ENCODE data around the gene ARHGEF17. TPM values are rescaled to one million over a fixed set of nuclear protein-coding genes. Genes with fewer than 3 reads are reported as not detected.

ARHGEF17 gene
- total RNA-seq, 1 experiment from 2014 or later: not detected

- Histone ChIP-seq H3K79me2 (ENCODE audit: low read length) (no peaks in the 10 kb centered on the region), H3K4me1 (ENCODE audit: low read length) (peaks cover 14% of the 10 kb centered on the region), H3K4me2 (ENCODE audit: low read depth, low read length, poor library complexity, severe bottlenecking) (no peak overlapping the region), H3K27me3 (ENCODE audit: low read length) (no peaks in the 10 kb centered on the region), H3K4me3 (ENCODE audit: low read length) (no peak overlapping the region), H4K20me1 (ENCODE audit: insufficient read depth, low read depth, low read length) (no peaks in the 10 kb centered on the region), H3K27ac (ENCODE audit: low read length) (no peak overlapping the region), H3K9ac (ENCODE audit: low read length) (no peak overlapping the region), H2AFZ (ENCODE audit: low read length) (no peak overlapping the region), H3K9me2 (replicated peaks; ENCODE audit: insufficient read depth, low read length) (no peaks in the 10 kb centered on the region), H3K36me3 (ENCODE audit: insufficient read depth, low read length) (no peaks in the 10 kb centered on the region), H3K9me3 (ENCODE audit: low read length) (no peaks in the 10 kb centered on the region)
- no peak for DNase-seq
Measured at GRCh38 chr11:73311394-73311869, 3.4 kb downstream of the ARHGEF17 start.

DNA sequence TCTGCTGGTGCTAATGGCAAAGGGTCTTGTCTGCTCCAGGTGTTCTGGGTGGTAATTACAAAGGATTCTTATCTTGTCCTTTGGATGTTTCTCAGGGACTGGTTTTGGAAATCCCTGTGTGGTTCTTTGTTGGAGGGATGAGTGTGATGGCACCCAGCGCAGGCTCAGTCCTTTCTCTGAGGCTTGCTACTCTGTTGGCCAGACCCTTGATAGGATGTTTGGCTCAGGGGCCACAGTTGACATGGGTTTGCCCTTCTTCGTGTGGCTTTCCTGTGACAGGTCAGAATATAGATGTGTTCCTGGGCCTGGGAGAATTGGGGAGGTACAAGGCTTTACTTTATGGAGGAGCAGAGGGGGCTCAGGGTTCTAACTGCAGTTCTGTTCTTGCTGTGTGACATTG lies 4.0 kb downstream of the ARHGEF17 start:
- no peaks in the 10 kb centered on the region for H3K9me2 ChIP-seq (replicated peaks; ENCODE audit: insufficient read depth, low read length)
- H3K27ac ChIP-seq (ENCODE audit: low read length): no peak overlapping the region
- no peaks in the 10 kb centered on the region for H3K36me3 ChIP-seq (ENCODE audit: insufficient read depth, low read length)
- H3K9me3 ChIP-seq (ENCODE audit: low read length): no peaks in the 10 kb centered on the region
- H3K4me3 ChIP-seq (ENCODE audit: low read length): no peak overlapping the region
- H3K4me1 ChIP-seq (ENCODE audit: low read length): peaks cover 10% of the 10 kb centered on the region
- H4K20me1 ChIP-seq (ENCODE audit: insufficient read depth, low read depth, low read length): no peaks in the 10 kb centered on the region
- H3K79me2 ChIP-seq (ENCODE audit: low read length): no peaks in the 10 kb centered on the region
- no peak overlapping the region for H3K9ac ChIP-seq (ENCODE audit: low read length)
- H3K4me2 ChIP-seq (ENCODE audit: low read depth, low read length, poor library complexity, severe bottlenecking): no peak overlapping the region
- DNase-seq: no peak
- H2AFZ ChIP-seq (ENCODE audit: low read length): no peak overlapping the region
- no peaks in the 10 kb centered on the region for H3K27me3 ChIP-seq (ENCODE audit: low read length)

DNA sequence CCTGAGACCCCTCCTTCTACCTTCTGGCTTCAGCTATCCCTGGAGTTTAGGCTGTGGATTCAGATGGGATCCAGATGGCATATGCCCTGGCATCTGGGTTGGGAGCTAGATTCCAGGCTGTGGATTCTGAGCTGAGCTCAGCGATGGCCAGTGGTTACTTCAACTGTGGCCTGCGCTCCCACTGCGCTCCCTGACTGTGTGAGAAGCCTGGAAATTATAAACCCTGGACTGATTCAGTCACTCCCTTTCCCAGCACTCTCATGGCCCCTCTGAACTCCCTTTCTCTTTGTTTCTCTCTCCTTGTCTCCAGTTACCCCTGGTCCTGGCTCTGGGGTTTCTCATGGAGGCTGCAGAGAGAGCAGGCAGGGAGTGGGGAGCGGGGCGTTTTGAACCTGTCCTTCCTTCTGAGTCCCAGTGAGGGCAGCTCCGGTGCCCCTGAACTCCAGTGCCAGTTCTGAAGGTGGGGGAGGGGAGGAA lies 4.8 kb downstream of the ARHGEF17 start:
- Histone ChIP-seq H3K9me2 (replicated peaks; ENCODE audit: insufficient read depth, low read length) (no peaks in the 10 kb centered on the region), H3K79me2 (ENCODE audit: low read length) (no peaks in the 10 kb centered on the region), H3K4me3 (ENCODE audit: low read length) (no peak overlapping the region), H3K4me1 (ENCODE audit: low read length) (peaks cover 6% of the 10 kb centered on the region), H3K4me2 (ENCODE audit: low read depth, low read length, poor library complexity, severe bottlenecking) (no peak overlapping the region), H3K27ac (ENCODE audit: low read length) (no peak overlapping the region), H4K20me1 (ENCODE audit: insufficient read depth, low read depth, low read length) (no peaks in the 10 kb centered on the region), H2AFZ (ENCODE audit: low read length) (no peak overlapping the region), H3K36me3 (ENCODE audit: insufficient read depth, low read length) (no peaks in the 10 kb centered on the region), H3K27me3 (ENCODE audit: low read length) (no peaks in the 10 kb centered on the region), H3K9me3 (ENCODE audit: low read length) (no peaks in the 10 kb centered on the region), H3K9ac (ENCODE audit: low read length) (no peak overlapping the region)
- no peak for DNase-seq

- Histone ChIP-seq H3K27ac (ENCODE audit: low read length) (no peak overlapping the region), H3K4me3 (ENCODE audit: low read length) (no peak overlapping the region), H4K20me1 (ENCODE audit: insufficient read depth, low read depth, low read length) (no peaks in the 10 kb centered on the region), H3K9me2 (replicated peaks; ENCODE audit: insufficient read depth, low read length) (no peaks in the 10 kb centered on the region), H3K4me1 (ENCODE audit: low read length) (no peaks in the 10 kb centered on the region), H3K27me3 (ENCODE audit: low read length) (no peaks in the 10 kb centered on the region), H3K36me3 (ENCODE audit: insufficient read depth, low read length) (no peaks in the 10 kb centered on the region), H3K4me2 (ENCODE audit: low read depth, low read length, poor library complexity, severe bottlenecking) (no peak overlapping the region), H3K9me3 (ENCODE audit: low read length) (no peaks in the 10 kb centered on the region), H3K9ac (ENCODE audit: low read length) (no peak overlapping the region), H3K79me2 (ENCODE audit: low read length) (no peaks in the 10 kb centered on the region), H2AFZ (ENCODE audit: low read length) (no peak overlapping the region)
- DNase-seq: no peak
Measured at GRCh38 chr11:73313652-73314051, 5.6 kb downstream of the ARHGEF17 start.

DNA sequence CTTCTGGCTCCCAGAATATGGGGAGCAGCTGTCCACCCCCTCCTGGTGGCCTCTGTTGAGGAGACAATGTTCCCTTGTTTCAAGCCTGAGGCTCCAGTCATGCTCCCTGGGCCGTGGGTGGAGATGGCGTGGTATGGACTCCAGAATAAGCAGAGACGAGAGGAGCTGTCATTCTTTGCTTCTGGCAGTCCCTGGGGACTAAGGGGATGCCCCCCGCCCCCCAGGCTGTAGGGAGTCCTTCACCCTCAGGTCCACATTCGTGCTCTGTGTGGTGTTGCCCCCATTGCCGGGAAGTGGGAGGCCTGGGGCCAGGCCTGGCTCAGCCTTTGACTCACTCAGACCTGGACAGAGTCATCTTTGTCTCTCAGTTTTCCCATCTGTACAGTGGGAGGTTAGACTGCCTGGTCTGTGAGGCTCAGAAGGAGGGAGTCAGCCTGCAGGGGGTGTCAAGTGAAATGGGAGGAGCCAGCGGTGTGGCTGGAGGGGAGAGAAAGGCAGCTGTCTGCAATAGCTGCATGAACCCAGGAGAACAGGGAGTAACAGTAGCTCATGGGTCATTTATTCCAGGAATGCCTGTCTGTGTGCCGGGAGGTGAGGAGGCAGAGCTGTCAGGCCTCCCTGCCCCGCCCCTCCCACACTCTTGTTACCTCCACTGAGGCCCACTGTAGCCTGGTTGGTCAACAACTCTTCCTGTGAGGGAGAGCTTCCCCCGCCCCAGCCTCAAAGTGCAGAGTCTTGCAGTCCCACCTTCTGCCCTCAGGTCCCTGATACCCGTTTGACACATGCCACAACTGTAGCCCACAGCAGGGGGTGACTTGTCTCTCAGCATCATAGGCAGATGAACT lies 6.3 kb downstream of the ARHGEF17 start:
- no peaks in the 10 kb centered on the region for H3K36me3 ChIP-seq (ENCODE audit: insufficient read depth, low read length)
- H4K20me1 ChIP-seq (ENCODE audit: insufficient read depth, low read depth, low read length): no peaks in the 10 kb centered on the region
- no peaks in the 10 kb centered on the region for H3K9me3 ChIP-seq (ENCODE audit: low read length)
- H2AFZ ChIP-seq (ENCODE audit: low read length): no peak overlapping the region
- H3K79me2 ChIP-seq (ENCODE audit: low read length): no peaks in the 10 kb centered on the region
- no peak overlapping the region for H3K4me3 ChIP-seq (ENCODE audit: low read length)
- H3K9me2 ChIP-seq (replicated peaks; ENCODE audit: insufficient read depth, low read length): no peaks in the 10 kb centered on the region
- no peak overlapping the region for H3K27ac ChIP-seq (ENCODE audit: low read length)
- no peaks in the 10 kb centered on the region for H3K27me3 ChIP-seq (ENCODE audit: low read length)
- no peak for DNase-seq
- no peak overlapping the region for H3K4me2 ChIP-seq (ENCODE audit: low read depth, low read length, poor library complexity, severe bottlenecking)
- H3K4me1 ChIP-seq (ENCODE audit: low read length): no peaks in the 10 kb centered on the region
- H3K9ac ChIP-seq (ENCODE audit: low read length): no peak overlapping the region

DNA sequence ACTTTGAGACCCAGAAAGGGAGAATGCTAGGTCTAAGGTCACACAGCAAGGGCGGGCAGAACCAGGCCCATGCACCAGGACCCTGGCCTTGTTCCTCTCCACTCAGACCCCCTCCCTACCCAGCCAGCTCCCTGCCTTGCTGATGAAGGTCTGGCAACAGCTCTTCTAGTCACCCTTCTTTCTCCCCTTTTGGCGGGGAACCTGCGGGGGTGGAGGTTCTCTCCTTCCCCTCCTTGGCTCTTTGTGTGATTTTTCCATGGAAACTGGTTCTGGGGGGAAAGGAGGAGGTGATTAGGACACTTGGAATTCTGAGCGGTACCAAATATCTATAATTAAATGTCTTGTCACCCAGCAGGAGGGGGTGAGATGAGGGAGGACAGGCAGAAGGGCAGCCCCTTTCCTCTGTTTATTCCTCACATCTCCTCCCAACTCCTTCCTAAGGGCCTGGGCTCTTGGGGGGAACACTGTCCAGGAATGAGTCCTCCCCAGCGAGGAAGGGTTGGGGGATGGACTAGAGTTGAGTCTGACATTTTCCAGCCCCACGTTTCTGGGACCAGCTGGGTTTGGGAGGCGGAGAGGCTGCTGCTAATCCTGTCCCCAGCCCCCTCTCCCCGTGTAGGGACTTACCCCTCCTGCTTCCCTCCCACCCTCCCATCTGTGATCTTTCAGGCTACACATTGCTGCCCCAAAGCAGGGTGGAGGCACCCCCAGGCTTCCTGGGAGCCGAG lies 7.4 kb downstream of the ARHGEF17 start:
- Histone ChIP-seq H3K9me2 (replicated peaks; ENCODE audit: insufficient read depth, low read length) (no peaks in the 10 kb centered on the region), H3K9me3 (ENCODE audit: low read length) (no peaks in the 10 kb centered on the region), H3K27me3 (ENCODE audit: low read length) (no peaks in the 10 kb centered on the region), H3K36me3 (ENCODE audit: insufficient read depth, low read length) (no peaks in the 10 kb centered on the region), H2AFZ (ENCODE audit: low read length) (no peak overlapping the region), H3K4me3 (ENCODE audit: low read length) (no peak overlapping the region), H3K27ac (ENCODE audit: low read length) (no peak overlapping the region), H3K79me2 (ENCODE audit: low read length) (no peaks in the 10 kb centered on the region), H3K4me2 (ENCODE audit: low read depth, low read length, poor library complexity, severe bottlenecking) (no peak overlapping the region), H3K4me1 (ENCODE audit: low read length) (no peaks in the 10 kb centered on the region), H3K9ac (ENCODE audit: low read length) (no peak overlapping the region), H4K20me1 (ENCODE audit: insufficient read depth, low read depth, low read length) (no peaks in the 10 kb centered on the region)
- DNase-seq: no peak

DNA sequence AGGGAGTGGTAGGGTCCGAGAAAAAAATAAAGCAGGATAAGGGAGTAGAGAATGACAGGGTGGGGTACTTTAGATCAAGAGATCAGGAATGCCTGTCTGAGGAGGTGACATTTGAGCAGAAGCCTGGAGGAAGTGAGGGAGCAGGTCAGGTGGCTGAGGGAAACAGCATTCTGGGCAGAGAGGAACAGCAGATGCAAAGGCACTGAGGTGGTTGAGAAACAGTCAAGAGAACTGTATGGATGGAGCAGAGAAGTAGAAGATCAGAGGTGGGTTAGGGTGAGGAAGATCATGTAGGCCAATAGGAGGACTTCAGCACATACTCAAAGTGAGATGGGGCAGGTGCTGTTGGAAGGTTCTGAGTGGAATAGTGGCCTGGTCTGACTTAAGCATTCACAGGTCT lies 8.3 kb downstream of the ARHGEF17 start:
- Histone ChIP-seq H3K79me2 (ENCODE audit: low read length) (no peaks in the 10 kb centered on the region), H3K9me2 (replicated peaks; ENCODE audit: insufficient read depth, low read length) (no peaks in the 10 kb centered on the region), H3K4me3 (ENCODE audit: low read length) (no peak overlapping the region), H3K9me3 (ENCODE audit: low read length) (no peaks in the 10 kb centered on the region), H3K4me2 (ENCODE audit: low read depth, low read length, poor library complexity, severe bottlenecking) (no peak overlapping the region), H3K27me3 (ENCODE audit: low read length) (no peaks in the 10 kb centered on the region), H3K27ac (ENCODE audit: low read length) (no peak overlapping the region), H3K9ac (ENCODE audit: low read length) (no peak overlapping the region), H3K36me3 (ENCODE audit: insufficient read depth, low read length) (no peaks in the 10 kb centered on the region), H2AFZ (ENCODE audit: low read length) (no peak overlapping the region), H4K20me1 (ENCODE audit: insufficient read depth, low read depth, low read length) (no peaks in the 10 kb centered on the region), H3K4me1 (ENCODE audit: low read length) (no peaks in the 10 kb centered on the region)
- no peak for DNase-seq

- H3K79me2 ChIP-seq (ENCODE audit: low read length): no peaks in the 10 kb centered on the region
Measured at GRCh38 chr11:73317373-73317772, 9.3 kb downstream of the ARHGEF17 start.

More at GRCh38 chr11:73317373-73317772, 9.3 kb downstream of the ARHGEF17 start:
- no peaks in the 10 kb centered on the region for H3K9me3 ChIP-seq (ENCODE audit: low read length)
- H3K36me3 ChIP-seq (ENCODE audit: insufficient read depth, low read length): no peaks in the 10 kb centered on the region
- H3K27ac ChIP-seq (ENCODE audit: low read length): no peak overlapping the region
- H3K4me1 ChIP-seq (ENCODE audit: low read length): peaks cover 3% of the 10 kb centered on the region; the same call in 1 of the 2 replicates
- DNase-seq: no peak
- no peak overlapping the region for H3K4me3 ChIP-seq (ENCODE audit: low read length)
- H2AFZ ChIP-seq (ENCODE audit: low read length): no peak overlapping the region
- H3K27me3 ChIP-seq (ENCODE audit: low read length): no peaks in the 10 kb centered on the region
- no peak overlapping the region for H3K4me2 ChIP-seq (ENCODE audit: low read depth, low read length, poor library complexity, severe bottlenecking)
- H3K9me2 ChIP-seq (replicated peaks; ENCODE audit: insufficient read depth, low read length): no peaks in the 10 kb centered on the region
- no peak overlapping the region for H3K9ac ChIP-seq (ENCODE audit: low read length)
- no peaks in the 10 kb centered on the region for H4K20me1 ChIP-seq (ENCODE audit: insufficient read depth, low read depth, low read length)
